HepG2 (cell line): ENCODE data around the gene DNLZ. TPM values are rescaled to one million over a fixed set of nuclear protein-coding genes. Genes with fewer than 3 reads are reported as not detected.

Experiments
- ATAC-seq: fragments of 200-7000 bp; cut with Tn5 transposase; 3 replicates; pipeline ENCODE4 v1.9.1; 2020; ENCODE audit warnings: mild to moderate bottlenecking, moderate library complexity
- BruUV-seq: library from RNA; stranded (reverse); fragments of 400-500 nt; replicated peaks from 2 replicates; lab custom pipeline; 2021; lab: Mats Ljungman, UMichigan
- CTCF ChIA-PET: fragments of 300-600 bp; formaldehyde crosslinking; extraction: SDS; loops from one replicate; lab custom pipeline; 2021; ENCODE audit warnings: low total read pairs, inconsistent platforms, low intra/inter-chr PET ratio; lab: Yijun Ruan, JAX
- POLR2A ChIA-PET: fragments of 350-600 bp; sonication (Branson Sonifier 250); formaldehyde crosslinking; loops from one replicate; lab custom pipeline; 2020; ENCODE audit warnings: antibody characterized with exemption, inconsistent platforms; lab: Yijun Ruan, JAX
- DNase-seq: peaks from one replicate; pipeline ENCODE4 v3.0.0-alpha.2; 2015; ENCODE audit warnings: low spot score
- FAIRE-seq: peaks from 3 replicates; lab custom pipeline; 2011; peaks lifted over from hg19 to GRCh38; lab: Jason Lieb, UNC
- H2AFZ ChIP-seq: one replicate; pipeline ENCODE4 v1.6.1; 2011; ENCODE audit warnings: low read length, inconsistent platforms
- H3K27ac ChIP-seq: fragments of 300-600 bp; 3 replicates; pipeline ENCODE4 v1.8.0; 2011; ENCODE audit warnings: mixed run types, mild to moderate bottlenecking, mixed read lengths, low read length, inconsistent platforms; ENCODE audit not compliant: insufficient read depth; ENCODE audit errors: extremely low read length
- H3K27me3 ChIP-seq, 2 experiments: fragments of 200-600 bp in 1 of 2; 2 replicates in 1 of 2; 3 replicates in 1 of 2; pipeline versions ENCODE4 v1.6.0 to v1.8.0; 2011; ENCODE audit warnings: low read length in 2 of 2, mild to moderate bottlenecking in 2 of 2, moderate library complexity in 2 of 2, inconsistent platforms in 1 of 2; ENCODE audit not compliant: insufficient read depth in 2 of 2, control insufficient read depth in 1 of 2
- H3K36me3 ChIP-seq, 2 experiments: fragments of 200-600 bp in 1 of 2; replicated peaks in 1 of 2; 2 replicates in 1 of 2; 3 replicates in 1 of 2; pipeline versions ENCODE4 v1.5.1 to v1.8.0; 2011; ENCODE audit warnings: low read length in 2 of 2, inconsistent platforms in 1 of 2; ENCODE audit not compliant: insufficient read depth in 2 of 2, control insufficient read depth in 1 of 2
- H3K4me1 ChIP-seq: 2 replicates; pipeline ENCODE4 v1.5.1; 2012; ENCODE audit warnings: low read length, inconsistent platforms; ENCODE audit not compliant: insufficient read depth
- H3K4me2 ChIP-seq: 2 replicates; pipeline ENCODE4 v1.6.0; 2011; ENCODE audit warnings: low read depth, low read length, inconsistent platforms
- H3K4me3 ChIP-seq, 3 experiments: fragments of 200-600 bp in 1 of 3; sonication (generic), shearing (Covaris generic) in 1 of 3; replicated peaks in 1 of 3; 2 replicates each; pipeline ENCODE4 v1.5.1; 2011 to 2016; ENCODE audit warnings: low read length in 3 of 3, inconsistent platforms in 2 of 3, low read depth in 2 of 3, mild to moderate bottlenecking in 2 of 3, control low read depth in 1 of 3, mixed read lengths in 1 of 3; ENCODE audit not compliant: insufficient read depth in 1 of 3
- H3K79me2 ChIP-seq: one replicate; pipeline ENCODE4 v1.6.1; 2011; ENCODE audit warnings: low read length, inconsistent platforms; ENCODE audit not compliant: insufficient read depth
- H3K9ac ChIP-seq: 2 replicates; pipeline ENCODE4 v1.6.0; 2011; ENCODE audit warnings: mild to moderate bottlenecking, low read depth, low read length, inconsistent platforms; ENCODE audit not compliant: insufficient read depth
- H3K9me3 ChIP-seq: 2 replicates; pipeline ENCODE4 v1.5.1; 2012; ENCODE audit warnings: mild to moderate bottlenecking, low read length
- H4K20me1 ChIP-seq: 2 replicates; pipeline ENCODE4 v1.6.0; 2011; ENCODE audit warnings: inconsistent platforms, mild to moderate bottlenecking, low read length, moderate library complexity; ENCODE audit not compliant: insufficient read depth
- HNRNPLL ChIP-seq: fragments of 200-400 bp; formaldehyde crosslinking; IDR thresholded peaks from 2 replicates; pipeline ENCODE4 v1.6.1; 2017; ENCODE audit warnings: mild to moderate bottlenecking, low read depth, low read length; ENCODE audit not compliant: poor library complexity, severe bottlenecking
- LCORL ChIP-seq, 2 experiments: fragments of 450-650 bp in 1 of 2; sonication (generic) in 1 of 2; formaldehyde crosslinking in 1 of 2; IDR thresholded peaks; 2 replicates each; pipeline versions ENCODE4 v1.5.0 to v1.6.1; 2017 to 2020; ENCODE audit warnings: antibody characterized with exemption in 1 of 2, missing genetic modification reagents in 1 of 2
- PHF5A ChIP-seq: IDR thresholded peaks from one replicate; pipeline ENCODE4 v1.6.1; 2018; ENCODE audit warnings: low read depth, missing genetic modification reagents; ENCODE audit not compliant: unreplicated experiment
- SAP130 ChIP-seq: IDR thresholded peaks from 2 replicates; pipeline ENCODE4 v1.6.1; 2016; ENCODE audit warnings: low read depth
- SP1 ChIP-seq, 2 experiments: fragments of 450-650 bp in 1 of 2; sonication (generic) in 1 of 2; formaldehyde crosslinking in 1 of 2; IDR thresholded peaks; 2 replicates each; pipeline versions ENCODE4 v1.4.0 to v1.6.1; 2016 to 2020; ENCODE audit warnings: missing genetic modification reagents in 1 of 2
- SP4 ChIP-seq: sonication (generic); formaldehyde crosslinking; IDR thresholded peaks from 2 replicates; pipeline ENCODE4 v1.8.1; 2023; ENCODE audit warnings: mild to moderate bottlenecking, missing genetic modification reagents
- ZEB1 ChIP-seq: IDR thresholded peaks from 2 replicates; pipeline ENCODE4 v1.6.1; 2012; ENCODE audit warnings: mild to moderate bottlenecking, low read depth, inconsistent platforms; ENCODE audit not compliant: insufficient replicate concordance
- ZNF790 ChIP-seq: sonication (generic); formaldehyde crosslinking; IDR thresholded peaks from 2 replicates; pipeline ENCODE4 v1.8.0; 2022; ENCODE audit warnings: missing genetic modification reagents, mild to moderate bottlenecking, borderline replicate concordance
- WGBS: methylation state at CpG from one replicate; pipeline ENCODE4 v1.1.6; 2017; ENCODE audit warnings: low lambda C conversion rate; 5-methylcytosine and 5-hydroxymethylcytosine counted together
- in situ Hi-C: cut with HindIII; loops from 2 replicates; pipeline ENCODE4 v1.10.0; 2017; ENCODE audit warnings: low pct_unique_long_range_greater_than_20kb; ENCODE audit not compliant: extremely low pct_ligation_motif_present
- intact Hi-C: fragments of 100-400 bp; cut with micrococcal nuclease; formaldehyde crosslinking; loops from one replicate; pipeline ENCODE4 v1.10.0; 2022; ENCODE audit not compliant: unreplicated experiment
- polyA plus RNA-seq, 8 experiments: library from polyadenylated mRNA; depleted of rRNA in 3 of 8; stranded (reverse) in 7 of 8; unstranded in 1 of 8; fragments of >200 nt; fragmentation: Illumina TruSeq in 4 of 8; extraction: Trizol in 4 of 8; gene quantifications; 2 replicates each; pipeline versions ENCODE4 v1.2.1 to v1.2.3, GENCODE V29; 2011 to 2016; ENCODE audit warnings: low read depth in 4 of 8, missing spikeins in 1 of 8, mixed read lengths in 1 of 8; ENCODE audit not compliant: insufficient read depth in 1 of 8
- total RNA-seq, 5 experiments: library from RNA; depleted of rRNA; stranded (reverse); fragments of >200 nt; fragmentation: Illumina TruSeq; extraction: Trizol; gene quantifications; 2 replicates each; pipeline ENCODE4 v1.2.3, GENCODE V29; 2016; ENCODE audit warnings: low read depth in 1 of 5
- TF ChIP-seq, protein P1 (sequence below): sonication (generic); formaldehyde crosslinking; IDR thresholded peaks from 2 replicates; pipeline ENCODE4 v1.4.0; 2020; ENCODE audit warnings: missing genetic modification reagents
- TF ChIP-seq, protein P2 (sequence below): conservative IDR thresholded peaks from 2 replicates; pipeline ENCODE4 v1.6.1; 2018; ENCODE audit warnings: missing genetic modification reagents
- TF ChIP-seq, protein P3 (sequence below): sonication (generic); formaldehyde crosslinking; IDR thresholded peaks from 2 replicates; pipeline ENCODE4 v1.5.0; 2020; ENCODE audit warnings: mild to moderate bottlenecking, missing genetic modification reagents
- TF ChIP-seq, protein P4 (sequence below): sonication (generic); formaldehyde crosslinking; IDR thresholded peaks from 2 replicates; pipeline ENCODE4 v1.8.0; 2022; ENCODE audit warnings: mild to moderate bottlenecking, missing genetic modification reagents, moderate library complexity

The DNLZ gene
- total and polyA plus RNA-seq, 2 of the 13 experiments (the other 11 are each of a cell fraction or from before 2014, with no cell fraction given) = 3.4 to 8.0 TPM

DNA sequence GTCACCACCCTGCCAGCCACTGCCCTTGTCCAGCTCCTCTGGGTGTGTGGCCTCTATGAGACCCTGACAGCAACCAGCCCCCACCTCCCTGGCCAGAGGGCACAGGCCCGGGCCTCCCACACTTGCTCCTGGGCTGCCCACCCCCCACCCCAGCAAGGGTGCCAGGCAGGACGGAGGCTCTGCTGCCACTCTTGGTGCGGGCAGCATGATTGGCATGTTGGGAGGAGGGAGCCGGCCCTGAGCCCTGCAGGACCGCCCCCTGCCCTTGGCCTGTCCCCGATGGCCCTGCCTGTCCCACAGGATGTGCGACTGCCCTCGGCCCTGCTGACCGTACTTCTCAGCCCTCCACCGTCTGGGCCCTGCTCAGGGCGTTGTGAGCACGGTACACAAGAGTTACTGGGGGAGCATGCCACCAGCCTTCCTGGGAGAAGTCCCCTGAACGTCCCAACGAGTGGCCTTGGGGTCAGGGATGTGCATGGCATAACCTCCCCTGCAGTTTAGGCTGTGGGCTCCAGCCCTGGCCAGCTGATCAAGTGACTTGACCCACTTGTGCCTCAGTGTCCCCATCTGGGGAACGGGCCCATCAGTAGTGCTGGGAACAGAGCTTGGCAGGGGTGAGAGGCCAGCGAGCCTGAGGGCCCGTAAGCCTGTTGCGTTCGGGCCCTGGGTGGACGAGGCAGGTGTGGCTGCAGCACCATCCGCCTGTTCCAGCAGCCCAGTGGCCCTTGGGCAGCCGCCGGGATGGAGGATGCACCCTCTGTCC is 20.2 kb downstream of the DNLZ start (continued):
- TF ChIP-seq HNRNPLL (peak; percentile 19), SAP130 (peak; percentile 53)
- TF ChIP-seq, protein P1, sequence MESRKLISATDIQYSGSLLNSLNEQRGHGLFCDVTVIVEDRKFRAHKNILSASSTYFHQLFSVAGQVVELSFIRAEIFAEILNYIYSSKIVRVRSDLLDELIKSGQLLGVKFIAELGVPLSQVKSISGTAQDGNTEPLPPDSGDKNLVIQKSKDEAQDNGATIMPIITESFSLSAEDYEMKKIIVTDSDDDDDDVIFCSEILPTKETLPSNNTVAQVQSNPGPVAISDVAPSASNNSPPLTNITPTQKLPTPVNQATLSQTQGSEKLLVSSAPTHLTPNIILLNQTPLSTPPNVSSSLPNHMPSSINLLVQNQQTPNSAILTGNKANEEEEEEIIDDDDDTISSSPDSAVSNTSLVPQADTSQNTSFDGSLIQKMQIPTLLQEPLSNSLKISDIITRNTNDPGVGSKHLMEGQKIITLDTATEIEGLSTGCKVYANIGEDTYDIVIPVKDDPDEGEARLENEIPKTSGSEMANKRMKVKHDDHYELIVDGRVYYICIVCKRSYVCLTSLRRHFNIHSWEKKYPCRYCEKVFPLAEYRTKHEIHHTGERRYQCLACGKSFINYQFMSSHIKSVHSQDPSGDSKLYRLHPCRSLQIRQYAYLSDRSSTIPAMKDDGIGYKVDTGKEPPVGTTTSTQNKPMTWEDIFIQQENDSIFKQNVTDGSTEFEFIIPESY = no peak
- TF ChIP-seq, protein P2, sequence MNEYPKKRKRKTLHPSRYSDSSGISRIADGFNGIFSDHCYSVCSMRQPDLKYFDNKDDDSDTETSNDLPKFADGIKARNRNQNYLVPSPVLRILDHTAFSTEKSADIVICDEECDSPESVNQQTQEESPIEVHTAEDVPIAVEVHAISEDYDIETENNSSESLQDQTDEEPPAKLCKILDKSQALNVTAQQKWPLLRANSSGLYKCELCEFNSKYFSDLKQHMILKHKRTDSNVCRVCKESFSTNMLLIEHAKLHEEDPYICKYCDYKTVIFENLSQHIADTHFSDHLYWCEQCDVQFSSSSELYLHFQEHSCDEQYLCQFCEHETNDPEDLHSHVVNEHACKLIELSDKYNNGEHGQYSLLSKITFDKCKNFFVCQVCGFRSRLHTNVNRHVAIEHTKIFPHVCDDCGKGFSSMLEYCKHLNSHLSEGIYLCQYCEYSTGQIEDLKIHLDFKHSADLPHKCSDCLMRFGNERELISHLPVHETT (CRISPR knock-in tag) = no peak

DNA sequence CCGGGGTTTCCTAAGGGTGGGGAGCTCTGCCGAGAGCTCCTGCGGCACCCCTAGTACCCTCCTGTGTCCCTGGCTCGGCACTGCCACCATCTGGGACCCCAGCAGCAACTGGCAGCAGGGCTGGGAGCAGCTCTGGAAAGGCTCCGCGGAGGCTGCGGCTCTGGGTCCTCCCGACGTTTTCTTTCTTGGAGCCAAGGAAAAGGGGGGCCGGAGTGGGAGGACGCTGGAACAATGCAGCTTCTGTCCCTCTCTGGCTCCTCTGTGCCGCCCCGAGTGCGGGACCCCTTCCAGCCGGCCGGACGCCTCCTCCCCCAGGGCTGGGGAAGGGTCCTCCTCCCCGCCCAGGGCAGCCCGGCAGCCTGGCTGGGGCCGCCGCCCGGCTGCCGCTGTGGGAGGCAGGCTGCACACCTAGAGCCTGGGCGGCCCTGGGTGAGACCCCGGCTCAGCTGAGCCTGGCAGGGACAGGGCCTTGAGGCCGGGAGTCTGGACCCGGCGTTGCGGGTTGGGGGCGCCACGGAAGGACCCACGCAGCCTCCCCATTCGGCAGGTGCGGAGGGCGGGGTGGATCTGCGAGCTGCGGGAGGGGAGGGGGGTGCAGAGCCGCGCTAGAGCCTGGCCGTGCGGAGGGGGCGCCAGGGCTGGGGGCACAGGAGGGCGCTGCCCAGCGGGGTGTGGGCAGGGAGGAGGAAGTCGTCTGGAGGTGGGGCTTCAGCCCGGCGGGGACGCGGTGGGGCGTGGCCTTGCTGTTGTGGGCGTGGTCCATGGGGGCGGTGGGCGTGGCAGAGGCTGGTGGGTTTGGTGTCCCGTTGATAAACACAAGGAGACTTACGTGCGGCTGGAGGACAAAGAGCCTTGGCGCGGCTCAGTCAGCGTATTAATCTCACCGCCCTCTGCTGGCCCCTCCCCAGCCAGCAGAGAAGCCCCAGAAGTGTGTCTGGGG is 21.1 kb downstream of the DNLZ start:
- no peak overlapping the region for H3K27ac ChIP-seq
- no peak overlapping the region for H3K9ac ChIP-seq
- intact Hi-C loops = no loop called here
- ChIA-PET POLR2A (no interaction called here), CTCF (no interaction called here)
- FAIRE-seq (no peak), ATAC-seq (no peak), DNase-seq (no peak)
- H3K36me3 ChIP-seq = no peaks in the 10 kb centered on the region
- H3K9me3 ChIP-seq = no peaks in the 10 kb centered on the region
- peak overlapping the region in 1 of 3 experiments; percentile 50; a peak in 2 of 6 replicates for H3K4me3 ChIP-seq
- WGBS = 81% methylated on average over 18 of the region's 60 CpGs
- in situ Hi-C loops = loop anchor here (25.0 kb wide), 1 partner anchor 295 kb away; no protein-coding TSS in a partner anchor
- H2AFZ ChIP-seq = no peak overlapping the region
- peaks cover 64% of the 10 kb centered on the region for H3K4me1 ChIP-seq
- H3K79me2 ChIP-seq = no peaks in the 10 kb centered on the region
- peaks cover 0 to 9% of the 10 kb centered on the region in 2 experiments; a peak in 2 of 5 replicates for H3K27me3 ChIP-seq
- peak overlapping the region; percentile 55 for H3K4me2 ChIP-seq
- no peaks in the 10 kb centered on the region for H4K20me1 ChIP-seq
- BruUV-seq = no TSS peak
- TF ChIP-seq, protein P3, sequence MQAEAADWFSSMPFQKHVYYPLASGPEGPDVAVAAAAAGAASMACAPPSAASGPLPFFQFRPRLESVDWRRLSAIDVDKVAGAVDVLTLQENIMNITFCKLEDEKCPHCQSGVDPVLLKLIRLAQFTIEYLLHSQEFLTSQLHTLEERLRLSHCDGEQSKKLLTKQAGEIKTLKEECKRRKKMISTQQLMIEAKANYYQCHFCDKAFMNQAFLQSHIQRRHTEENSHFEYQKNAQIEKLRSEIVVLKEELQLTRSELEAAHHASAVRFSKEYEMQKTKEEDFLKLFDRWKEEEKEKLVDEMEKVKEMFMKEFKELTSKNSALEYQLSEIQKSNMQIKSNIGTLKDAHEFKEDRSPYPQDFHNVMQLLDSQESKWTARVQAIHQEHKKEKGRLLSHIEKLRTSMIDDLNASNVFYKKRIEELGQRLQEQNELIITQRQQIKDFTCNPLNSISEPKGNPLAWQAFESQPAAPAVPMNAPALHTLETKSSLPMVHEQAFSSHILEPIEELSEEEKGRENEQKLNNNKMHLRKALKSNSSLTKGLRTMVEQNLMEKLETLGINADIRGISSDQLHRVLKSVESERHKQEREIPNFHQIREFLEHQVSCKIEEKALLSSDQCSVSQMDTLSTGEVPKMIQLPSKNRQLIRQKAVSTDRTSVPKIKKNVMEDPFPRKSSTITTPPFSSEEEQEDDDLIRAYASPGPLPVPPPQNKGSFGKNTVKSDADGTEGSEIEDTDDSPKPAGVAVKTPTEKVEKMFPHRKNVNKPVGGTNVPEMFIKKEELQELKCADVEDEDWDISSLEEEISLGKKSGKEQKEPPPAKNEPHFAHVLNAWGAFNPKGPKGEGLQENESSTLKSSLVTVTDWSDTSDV (CRISPR knock-in tag) = 0 out of 2 replicates have a peak, but pooled peaks have one; percentile 43
- TF ChIP-seq ZEB1 (no peak), SP1 (IDR thresholded peaks at IDR 0.05) (no peak), SP1 (CRISPR knock-in tag; IDR thresholded peaks at IDR 0.05) (peak; percentile 68), LCORL (IDR thresholded peaks at IDR 0.05) (no peak), LCORL (CRISPR knock-in tag; IDR thresholded peaks at IDR 0.05) (0 out of 2 replicates have a peak, but pooled peaks have one; percentile 20), ZNF790 (CRISPR knock-in tag) (no peak), PHF5A (no peak), SP4 (CRISPR knock-in tag) (peak; percentile 57; the same call in 1 of the 2 replicates)
- TF ChIP-seq, protein P4, sequence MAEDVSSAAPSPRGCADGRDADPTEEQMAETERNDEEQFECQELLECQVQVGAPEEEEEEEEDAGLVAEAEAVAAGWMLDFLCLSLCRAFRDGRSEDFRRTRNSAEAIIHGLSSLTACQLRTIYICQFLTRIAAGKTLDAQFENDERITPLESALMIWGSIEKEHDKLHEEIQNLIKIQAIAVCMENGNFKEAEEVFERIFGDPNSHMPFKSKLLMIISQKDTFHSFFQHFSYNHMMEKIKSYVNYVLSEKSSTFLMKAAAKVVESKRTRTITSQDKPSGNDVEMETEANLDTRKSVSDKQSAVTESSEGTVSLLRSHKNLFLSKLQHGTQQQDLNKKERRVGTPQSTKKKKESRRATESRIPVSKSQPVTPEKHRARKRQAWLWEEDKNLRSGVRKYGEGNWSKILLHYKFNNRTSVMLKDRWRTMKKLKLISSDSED (CRISPR knock-in tag) = no peak
